ENCODE data around the gene LUZP4.
A peak's percentile ranks its signal among the peaks of the same experiment; 100 is the strongest.

LUZP4 gene

GRCh38 chrX:115330498-115331168 is 41.1 kb downstream of the LUZP4 start:
- no peak overlapping the region for H3K4me3 ChIP-seq (ENCODE audit: low read depth, low read length)
- TF ChIP-seq CTCF (IDR thresholded peaks at IDR 0.05; ENCODE audit: low read depth, low read length, missing control alignments) = peak; percentile 86
- DNase-seq (ENCODE audit: low read depth) = peak; percentile 53
- in situ Hi-C loops (cut with HindIII; ENCODE audit: low sequenced_read_pairs) = loop anchor here (10.0 kb wide), 1 partner anchor 314 kb away; no protein-coding TSS in a partner anchor

- no peak for TF ChIP-seq CTCF (IDR thresholded peaks at IDR 0.05; ENCODE audit: low read depth, low read length, missing control alignments)
- in situ Hi-C loops (cut with HindIII; ENCODE audit: low sequenced_read_pairs) = loop anchor here (10.0 kb wide), 1 partner anchor 312 kb away; no protein-coding TSS in a partner anchor
- DNase-seq (ENCODE audit: low read depth) = no peak
- H3K4me3 ChIP-seq (ENCODE audit: low read depth, low read length) = no peak overlapping the region
Observed at GRCh38 chrX:115332832-115333231, 43.3 kb downstream of the LUZP4 start.

- no peak for DNase-seq (ENCODE audit: low read depth)
- no peak for TF ChIP-seq CTCF (IDR thresholded peaks at IDR 0.05; ENCODE audit: low read depth, low read length, missing control alignments)
- in situ Hi-C loops (cut with HindIII; ENCODE audit: low sequenced_read_pairs) = loop anchor here (10.0 kb wide), 1 partner anchor 311 kb away; no protein-coding TSS in a partner anchor
- no peak overlapping the region for H3K4me3 ChIP-seq (ENCODE audit: low read depth, low read length)
Observed at GRCh38 chrX:115333446-115333845, 43.9 kb downstream of the LUZP4 start.

GRCh38 chrX:115337491-115338144 is 48.1 kb downstream of the LUZP4 start:
- no peak for DNase-seq (ENCODE audit: low read depth)
- no peak for TF ChIP-seq CTCF (IDR thresholded peaks at IDR 0.05; ENCODE audit: low read depth, low read length, missing control alignments)
- in situ Hi-C loops (cut with HindIII; ENCODE audit: low sequenced_read_pairs) = loop anchor here (10.0 kb wide), 1 partner anchor 307 kb away; no protein-coding TSS in a partner anchor
- H3K4me3 ChIP-seq (ENCODE audit: low read depth, low read length) = no peak overlapping the region

GRCh38 chrX:115339441-115340025 is 50.0 kb downstream of the LUZP4 start:
- in situ Hi-C loops (cut with HindIII; ENCODE audit: low sequenced_read_pairs) = loop anchor here (10.0 kb wide), 1 partner anchor 305 kb away; no protein-coding TSS in a partner anchor
- no peak for TF ChIP-seq CTCF (IDR thresholded peaks at IDR 0.05; ENCODE audit: low read depth, low read length, missing control alignments)
- DNase-seq (ENCODE audit: low read depth) = no peak
- H3K4me3 ChIP-seq (ENCODE audit: low read depth, low read length) = no peak overlapping the region

- no peak for TF ChIP-seq CTCF (IDR thresholded peaks at IDR 0.05; ENCODE audit: low read depth, low read length, missing control alignments)
- DNase-seq (ENCODE audit: low read depth) = no peak
- in situ Hi-C loops (cut with HindIII; ENCODE audit: low sequenced_read_pairs) = no loop called here
- H3K4me3 ChIP-seq (ENCODE audit: low read depth, low read length) = no peak overlapping the region
Observed at GRCh38 chrX:115341421-115341820, 51.9 kb downstream of the LUZP4 start.

All from astrocyte of the cerebellum (primary cell).